WTC11 (cell line): ENCODE data around the gene GXYLT2. TPM values are rescaled to one million over a fixed set of nuclear protein-coding genes. Genes with fewer than 3 reads are reported as not detected.

Experiments used
- ATAC-seq: fragments of 200-7000 bp; cut with Tn5 transposase; 2 replicates; pipeline ENCODE4 v1.10.0; 2021; ENCODE audit warnings: mild to moderate bottlenecking, moderate library complexity
- CTCF ChIA-PET: fragments of 300-600 bp; sonication (Branson Sonifier 250); formaldehyde crosslinking; loops from one replicate; lab custom pipeline; 2021; ENCODE audit warnings: antibody characterized with exemption; lab: Charles Lee
- POLR2A ChIA-PET: fragments of 350-600 bp; sonication (Branson Sonifier 250); formaldehyde crosslinking; loops from one replicate; lab custom pipeline; 2021; ENCODE audit warnings: antibody characterized with exemption; lab: Charles Lee
- DNase-seq: peaks from one replicate; pipeline ENCODE4 v3.0.0; 2021; ENCODE audit warnings: low spot score
- H3K27ac Mint-ChIP-seq: 2 replicates; pipeline ENCODE4 v1.8.0; 2021; ENCODE audit warnings: mixed read lengths
- H3K27me3 Mint-ChIP-seq: 2 replicates; pipeline ENCODE4 v1.8.0; 2021; ENCODE audit warnings: low read depth, mild to moderate bottlenecking, moderate library complexity, mixed read lengths
- H3K36me3 Mint-ChIP-seq: 2 replicates; pipeline ENCODE4 v1.8.0; 2021; ENCODE audit warnings: mixed read lengths
- H3K4me1 Mint-ChIP-seq: 2 replicates; pipeline ENCODE4 v1.8.0; 2022; ENCODE audit warnings: mixed read lengths
- H3K4me3 Mint-ChIP-seq: 2 replicates; pipeline ENCODE4 v1.8.0; 2021; ENCODE audit warnings: mild to moderate bottlenecking, moderate library complexity, mixed read lengths
- H3K9me3 Mint-ChIP-seq: 2 replicates; pipeline ENCODE4 v1.8.0; 2021; ENCODE audit warnings: mixed read lengths
- CBFB ChIP-seq: sonication (generic); formaldehyde crosslinking; IDR thresholded peaks from 2 replicates; pipeline ENCODE4 v1.8.1; 2022; ENCODE audit warnings: mild to moderate bottlenecking, low read depth, missing genetic modification reagents
- CREM ChIP-seq: sonication (generic); formaldehyde crosslinking; IDR thresholded peaks from 2 replicates; pipeline ENCODE4 v1.8.1; 2022; ENCODE audit warnings: mild to moderate bottlenecking, missing genetic modification reagents, moderate library complexity
- E2F5 ChIP-seq: sonication (generic); formaldehyde crosslinking; IDR thresholded peaks from 2 replicates; pipeline ENCODE4 v1.8.1; 2022; ENCODE audit warnings: mild to moderate bottlenecking, moderate library complexity, missing genetic modification reagents
- ELF4 ChIP-seq: sonication (generic); formaldehyde crosslinking; IDR thresholded peaks from 2 replicates; pipeline ENCODE4 v1.8.1; 2022; ENCODE audit warnings: low read depth, mild to moderate bottlenecking, moderate library complexity, missing genetic modification reagents
- ETV6 ChIP-seq: sonication (generic); formaldehyde crosslinking; IDR thresholded peaks from 2 replicates; pipeline ENCODE4 v1.8.1; 2022; ENCODE audit warnings: mild to moderate bottlenecking, missing genetic modification reagents
- GTF2I ChIP-seq: fragments of 250-450 bp; sonication (Bioruptor Pico); conservative IDR thresholded peaks from 2 replicates; pipeline ENCODE4 v1.4.0; 2021; ENCODE audit warnings: mild to moderate bottlenecking
- HMGA2 ChIP-seq: fragments of 250-450 bp; sonication (Bioruptor Pico); IDR thresholded peaks from 2 replicates; pipeline ENCODE4 v1.4.0; 2021; ENCODE audit warnings: mild to moderate bottlenecking, moderate library complexity
- IRF1 ChIP-seq: sonication (generic); formaldehyde crosslinking; IDR thresholded peaks from 2 replicates; pipeline ENCODE4 v1.8.0; 2023; ENCODE audit warnings: missing genetic modification reagents
- NR1H2 ChIP-seq: sonication (generic); formaldehyde crosslinking; IDR thresholded peaks from 2 replicates; pipeline ENCODE4 v1.9.0; 2021; ENCODE audit warnings: mild to moderate bottlenecking, moderate library complexity, missing genetic modification reagents
- PREB ChIP-seq: sonication (generic); formaldehyde crosslinking; IDR thresholded peaks from 2 replicates; pipeline ENCODE4 v1.8.1; 2022; ENCODE audit warnings: mild to moderate bottlenecking, missing genetic modification reagents, moderate library complexity, borderline replicate concordance
- RELA ChIP-seq: sonication (generic); formaldehyde crosslinking; IDR thresholded peaks from 2 replicates; pipeline ENCODE4 v1.8.1; 2022; ENCODE audit warnings: missing genetic modification reagents, mild to moderate bottlenecking, borderline replicate concordance
- RORB ChIP-seq: fragments of 250-450 bp; sonication (Bioruptor Pico); IDR thresholded peaks from 2 replicates; pipeline ENCODE4 v1.9.0; 2021; ENCODE audit warnings: mild to moderate bottlenecking
- TP53 ChIP-seq: sonication (generic); formaldehyde crosslinking; IDR thresholded peaks from 2 replicates; pipeline ENCODE4 v1.8.1; 2023; ENCODE audit warnings: mild to moderate bottlenecking, missing genetic modification reagents
- ZNF138 ChIP-seq: sonication (generic); formaldehyde crosslinking; conservative IDR thresholded peaks from 2 replicates; pipeline ENCODE4 v1.8.1; 2022; ENCODE audit warnings: mild to moderate bottlenecking, moderate library complexity, missing genetic modification reagents
- ZNF532 ChIP-seq: fragments of 250-450 bp; sonication (Bioruptor Pico); IDR thresholded peaks from 2 replicates; pipeline ENCODE4 v1.9.0; 2021; ENCODE audit warnings: mild to moderate bottlenecking, borderline replicate concordance
- total RNA-seq: library from RNA; stranded (reverse); gene quantifications from 3 replicates; pipeline ENCODE4 v1.2.3, GENCODE V29; 2021
- TF ChIP-seq, protein P1 (sequence below): sonication (generic); formaldehyde crosslinking; IDR thresholded peaks from 2 replicates; pipeline ENCODE4 v1.8.1; 2022; ENCODE audit warnings: low read depth, mild to moderate bottlenecking, moderate library complexity, missing genetic modification reagents, borderline replicate concordance
- TF ChIP-seq, protein P2 (sequence below): sonication (generic); formaldehyde crosslinking; IDR thresholded peaks from 2 replicates; pipeline ENCODE4 v1.8.0; 2022; ENCODE audit warnings: mild to moderate bottlenecking, missing genetic modification reagents
- TF ChIP-seq, protein P3 (sequence below): sonication (generic); formaldehyde crosslinking; IDR thresholded peaks from 2 replicates; pipeline ENCODE4 v1.8.0; 2022; ENCODE audit warnings: missing genetic modification reagents

The GXYLT2 gene
- total RNA-seq, 1 experiment from 2014 or later = 6.5 TPM

DNA sequence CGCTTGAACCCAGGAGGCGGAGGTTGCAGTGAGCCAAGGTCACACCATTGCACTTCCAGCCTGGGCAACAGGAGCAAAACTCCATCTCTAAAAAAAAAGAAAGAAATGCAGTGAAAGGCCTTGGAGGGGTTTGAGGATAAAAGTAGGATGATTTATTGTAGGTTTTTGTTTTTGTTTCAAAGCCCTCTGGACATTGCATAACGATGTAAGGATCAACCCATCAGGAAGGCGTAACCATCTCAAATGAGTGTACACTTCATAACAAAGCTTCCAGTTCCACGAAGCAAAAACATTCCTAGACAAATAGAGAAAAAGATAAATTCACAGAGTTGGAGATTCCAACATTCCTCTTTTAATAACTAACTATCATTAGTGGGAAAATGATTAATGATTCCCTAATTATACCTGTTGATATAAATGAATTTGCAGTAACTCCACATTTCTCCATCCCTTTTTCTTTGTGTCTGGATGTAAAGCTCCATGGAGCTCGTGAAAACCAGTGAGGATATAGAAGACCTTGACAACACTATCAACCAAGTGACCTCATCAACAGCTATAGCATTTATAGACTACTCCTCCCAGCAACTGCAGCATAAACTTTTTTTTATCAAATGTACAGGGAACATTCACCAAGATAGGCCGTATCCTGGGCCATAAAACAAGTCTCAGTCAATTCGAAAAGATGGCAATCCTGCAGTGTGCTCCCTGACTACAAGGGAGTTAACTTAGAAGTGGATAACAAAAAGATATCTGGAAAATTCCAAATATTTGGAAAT lies 60.1 kb downstream of the GXYLT2 start:
- H3K9me3 Mint-ChIP-seq = no peaks in the 10 kb centered on the region
- no peaks in the 10 kb centered on the region for H3K36me3 Mint-ChIP-seq
- no peak overlapping the region for H3K4me3 Mint-ChIP-seq
- no peak for ATAC-seq
- no peak for DNase-seq
- CTCF ChIA-PET = no interaction called here
- H3K27ac Mint-ChIP-seq = no peak overlapping the region
- POLR2A ChIA-PET = no interaction called here
- TF ChIP-seq TP53 (CRISPR knock-in tag) (no peak), ELF4 (CRISPR knock-in tag) (no peak), HMGA2 (CRISPR knock-in tag) (no peak), CBFB (no peak), GTF2I (CRISPR knock-in tag) (no peak), CREM (CRISPR knock-in tag) (no peak)
- no peaks in the 10 kb centered on the region for H3K27me3 Mint-ChIP-seq
- H3K4me1 Mint-ChIP-seq = peaks cover 12% of the 10 kb centered on the region

DNA sequence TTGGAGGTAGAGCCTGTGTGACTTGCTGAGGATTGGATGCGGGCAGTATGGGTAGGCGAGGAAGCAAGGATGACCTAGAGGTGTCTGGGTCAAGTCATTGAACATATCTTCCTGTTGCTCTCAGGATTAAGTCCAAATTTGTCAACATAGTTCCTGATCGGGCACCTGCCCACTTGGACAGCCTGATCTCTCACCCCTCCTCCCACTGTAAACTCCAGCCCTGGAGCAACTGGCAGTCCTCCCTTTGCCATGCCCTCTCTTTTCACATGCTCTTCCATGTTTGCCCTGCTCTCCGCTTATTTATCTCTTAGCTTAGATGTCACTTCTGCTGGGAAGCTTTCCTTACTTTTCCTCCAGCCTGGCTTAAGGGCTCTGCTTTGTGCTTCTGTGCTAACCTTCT lies 61.2 kb downstream of the GXYLT2 start:
- H3K27me3 Mint-ChIP-seq = no peaks in the 10 kb centered on the region
- POLR2A ChIA-PET = interaction anchor here (0.7 kb wide), 1 partner anchor 487 kb away, joined by 3 read pairs; no protein-coding TSS in a partner anchor
- H3K9me3 Mint-ChIP-seq = no peaks in the 10 kb centered on the region
- H3K27ac Mint-ChIP-seq = no peak overlapping the region
- DNase-seq (no peak), ATAC-seq (no peak)
- H3K4me1 Mint-ChIP-seq = peaks cover 12% of the 10 kb centered on the region
- TF ChIP-seq RORB (CRISPR knock-in tag) (no peak), ZNF138 (no peak), TP53 (CRISPR knock-in tag) (no peak), IRF1 (CRISPR knock-in tag) (no peak), CREM (CRISPR knock-in tag) (no peak)
- TF ChIP-seq, protein P1, sequence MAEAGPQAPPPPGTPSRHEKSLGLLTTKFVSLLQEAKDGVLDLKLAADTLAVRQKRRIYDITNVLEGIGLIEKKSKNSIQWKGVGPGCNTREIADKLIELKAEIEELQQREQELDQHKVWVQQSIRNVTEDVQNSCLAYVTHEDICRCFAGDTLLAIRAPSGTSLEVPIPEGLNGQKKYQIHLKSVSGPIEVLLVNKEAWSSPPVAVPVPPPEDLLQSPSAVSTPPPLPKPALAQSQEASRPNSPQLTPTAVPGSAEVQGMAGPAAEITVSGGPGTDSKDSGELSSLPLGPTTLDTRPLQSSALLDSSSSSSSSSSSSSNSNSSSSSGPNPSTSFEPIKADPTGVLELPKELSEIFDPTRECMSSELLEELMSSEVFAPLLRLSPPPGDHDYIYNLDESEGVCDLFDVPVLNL (CRISPR knock-in tag) = no peak
- TF ChIP-seq, protein P2, sequence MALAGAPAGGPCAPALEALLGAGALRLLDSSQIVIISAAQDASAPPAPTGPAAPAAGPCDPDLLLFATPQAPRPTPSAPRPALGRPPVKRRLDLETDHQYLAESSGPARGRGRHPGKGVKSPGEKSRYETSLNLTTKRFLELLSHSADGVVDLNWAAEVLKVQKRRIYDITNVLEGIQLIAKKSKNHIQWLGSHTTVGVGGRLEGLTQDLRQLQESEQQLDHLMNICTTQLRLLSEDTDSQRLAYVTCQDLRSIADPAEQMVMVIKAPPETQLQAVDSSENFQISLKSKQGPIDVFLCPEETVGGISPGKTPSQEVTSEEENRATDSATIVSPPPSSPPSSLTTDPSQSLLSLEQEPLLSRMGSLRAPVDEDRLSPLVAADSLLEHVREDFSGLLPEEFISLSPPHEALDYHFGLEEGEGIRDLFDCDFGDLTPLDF = no peak
- no peaks in the 10 kb centered on the region for H3K36me3 Mint-ChIP-seq
- no peak overlapping the region for H3K4me3 Mint-ChIP-seq
- CTCF ChIA-PET = no interaction called here

DNA sequence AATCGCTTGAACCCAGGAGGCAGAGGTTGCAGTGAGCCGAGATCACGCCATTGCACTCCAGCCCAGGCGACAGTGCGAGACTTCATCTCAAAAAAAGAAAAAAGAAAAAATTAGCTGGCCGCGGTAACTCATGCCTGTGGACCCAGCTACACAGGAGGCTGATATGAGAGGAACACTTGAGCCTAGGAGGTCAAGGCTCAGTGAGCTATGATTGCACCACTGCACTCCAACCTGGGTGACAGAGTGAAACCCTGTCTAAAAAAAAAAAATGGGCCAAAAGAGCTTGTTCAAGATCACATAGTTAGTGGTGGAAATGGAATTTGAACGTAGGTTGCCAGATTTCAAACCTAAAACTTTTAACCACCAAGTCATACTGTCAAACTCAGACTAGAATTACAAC lies 62.5 kb downstream of the GXYLT2 start:
- no peak overlapping the region for H3K27ac Mint-ChIP-seq
- ChIA-PET POLR2A (interaction anchor here (0.6 kb wide), 1 partner anchor 69 kb away, joined by 3 read pairs; no protein-coding TSS in a partner anchor), CTCF (interaction anchor here (1.3 kb wide), 1 partner anchor 58 kb away, joined by 3 read pairs; no protein-coding TSS in a partner anchor)
- no peak for DNase-seq
- no peaks in the 10 kb centered on the region for H3K27me3 Mint-ChIP-seq
- H3K4me3 Mint-ChIP-seq = no peak overlapping the region
- H3K4me1 Mint-ChIP-seq = peaks cover 20% of the 10 kb centered on the region
- ATAC-seq = no peak
- H3K36me3 Mint-ChIP-seq = no peaks in the 10 kb centered on the region
- H3K9me3 Mint-ChIP-seq = no peaks in the 10 kb centered on the region
- TF ChIP-seq, protein P3, sequence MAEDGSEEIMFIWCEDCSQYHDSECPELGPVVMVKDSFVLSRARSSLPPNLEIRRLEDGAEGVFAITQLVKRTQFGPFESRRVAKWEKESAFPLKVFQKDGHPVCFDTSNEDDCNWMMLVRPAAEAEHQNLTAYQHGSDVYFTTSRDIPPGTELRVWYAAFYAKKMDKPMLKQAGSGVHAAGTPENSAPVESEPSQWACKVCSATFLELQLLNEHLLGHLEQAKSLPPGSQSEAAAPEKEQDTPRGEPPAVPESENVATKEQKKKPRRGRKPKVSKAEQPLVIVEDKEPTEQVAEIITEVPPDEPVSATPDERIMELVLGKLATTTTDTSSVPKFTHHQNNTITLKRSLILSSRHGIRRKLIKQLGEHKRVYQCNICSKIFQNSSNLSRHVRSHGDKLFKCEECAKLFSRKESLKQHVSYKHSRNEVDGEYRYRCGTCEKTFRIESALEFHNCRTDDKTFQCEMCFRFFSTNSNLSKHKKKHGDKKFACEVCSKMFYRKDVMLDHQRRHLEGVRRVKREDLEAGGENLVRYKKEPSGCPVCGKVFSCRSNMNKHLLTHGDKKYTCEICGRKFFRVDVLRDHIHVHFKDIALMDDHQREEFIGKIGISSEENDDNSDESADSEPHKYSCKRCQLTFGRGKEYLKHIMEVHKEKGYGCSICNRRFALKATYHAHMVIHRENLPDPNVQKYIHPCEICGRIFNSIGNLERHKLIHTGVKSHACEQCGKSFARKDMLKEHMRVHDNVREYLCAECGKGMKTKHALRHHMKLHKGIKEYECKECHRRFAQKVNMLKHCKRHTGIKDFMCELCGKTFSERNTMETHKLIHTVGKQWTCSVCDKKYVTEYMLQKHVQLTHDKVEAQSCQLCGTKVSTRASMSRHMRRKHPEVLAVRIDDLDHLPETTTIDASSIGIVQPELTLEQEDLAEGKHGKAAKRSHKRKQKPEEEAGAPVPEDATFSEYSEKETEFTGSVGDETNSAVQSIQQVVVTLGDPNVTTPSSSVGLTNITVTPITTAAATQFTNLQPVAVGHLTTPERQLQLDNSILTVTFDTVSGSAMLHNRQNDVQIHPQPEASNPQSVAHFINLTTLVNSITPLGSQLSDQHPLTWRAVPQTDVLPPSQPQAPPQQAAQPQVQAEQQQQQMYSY (CRISPR knock-in tag) = no peak
- TF ChIP-seq E2F5 (CRISPR knock-in tag) (no peak), PREB (no peak), ZNF532 (CRISPR knock-in tag) (no peak), NR1H2 (CRISPR knock-in tag) (no peak), RELA (CRISPR knock-in tag) (no peak), ETV6 (no peak), ZNF138 (no peak)
